Activated naive CD4-positive, alpha-beta T cell treated with anti-CD3 and anti-CD28 coated beads, Interleukin-2, amount 50 U/mL, for 16 hours (primary cell): ENCODE results near the gene G6PD.
A peak's percentile ranks its signal among the peaks of the same experiment; 100 is the strongest.
"Not testable (repeated sequence)": the region's sequence is repeated elsewhere in the genome, so short reads cannot be mapped to it uniquely, and the experiment has no call there.

Source experiments
- DNase-seq: peaks from one replicate; pipeline ENCODE4 v3.0.0-alpha.2; 2020

Gene G6PD

DNA sequence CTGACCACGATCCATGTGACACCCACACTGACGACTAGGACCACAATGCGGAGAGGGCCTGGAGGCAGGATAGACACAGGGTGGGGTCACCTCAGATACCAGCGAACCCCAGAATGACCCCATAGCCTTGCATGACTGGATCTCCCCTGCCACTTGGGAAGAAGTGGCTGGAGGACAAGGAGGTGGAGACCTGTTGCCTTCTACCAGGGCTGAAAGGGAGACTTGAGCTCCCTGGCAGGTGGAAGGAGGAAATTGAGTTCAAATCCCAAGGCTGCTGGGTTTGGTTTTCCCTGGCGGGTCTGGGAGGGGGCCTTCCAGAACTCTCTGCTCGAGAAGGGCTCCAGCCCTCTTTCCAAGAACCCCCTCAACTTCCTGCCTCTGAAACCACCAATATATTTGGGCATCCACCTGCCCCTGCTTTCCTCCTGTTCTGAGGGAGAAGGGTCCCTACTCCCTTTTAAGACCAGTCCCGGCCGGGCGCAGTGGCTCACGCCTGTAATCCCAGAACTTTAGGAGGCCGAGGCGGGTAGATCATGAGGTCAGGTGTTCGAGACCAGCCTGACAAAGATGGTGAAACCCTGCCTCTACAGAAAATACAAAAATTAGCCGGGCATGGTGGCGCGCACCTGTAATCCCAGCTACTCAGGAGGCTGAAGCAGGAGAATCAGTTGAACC lies 33.6 kb downstream of the G6PD start:
- DNase-seq, result no peak

- DNase-seq, result no peak
These were observed 34.9 kb downstream of the G6PD start for GRCh38 chrX:154511761-154512160.

DNA sequence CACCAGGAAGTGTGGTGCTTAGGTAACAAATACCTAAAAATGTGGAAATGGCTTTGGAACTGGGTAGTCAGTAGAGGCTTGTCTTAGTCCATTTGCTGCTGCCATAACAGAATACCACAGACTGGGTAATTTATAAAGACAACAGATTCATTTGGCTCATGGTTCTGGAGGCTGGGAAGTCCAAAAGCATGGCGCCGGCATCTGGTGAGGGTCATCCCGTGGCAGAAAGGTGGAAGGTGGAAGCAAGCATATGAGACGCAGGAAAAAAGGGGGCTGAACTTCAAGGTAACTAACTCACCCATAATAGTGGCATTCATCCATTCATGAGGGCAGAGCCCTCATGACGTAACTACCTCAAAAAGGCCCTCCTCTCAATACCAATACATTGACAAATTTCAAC lies 37.2 kb downstream of the G6PD start:
- no peak for DNase-seq

GRCh38 chrX:154508384-154508745 lies 38.3 kb downstream of the G6PD start:
- no peak for DNase-seq

GRCh38 chrX:154507673-154508383 lies 38.8 kb downstream of the G6PD start:
- no peak for DNase-seq

DNA sequence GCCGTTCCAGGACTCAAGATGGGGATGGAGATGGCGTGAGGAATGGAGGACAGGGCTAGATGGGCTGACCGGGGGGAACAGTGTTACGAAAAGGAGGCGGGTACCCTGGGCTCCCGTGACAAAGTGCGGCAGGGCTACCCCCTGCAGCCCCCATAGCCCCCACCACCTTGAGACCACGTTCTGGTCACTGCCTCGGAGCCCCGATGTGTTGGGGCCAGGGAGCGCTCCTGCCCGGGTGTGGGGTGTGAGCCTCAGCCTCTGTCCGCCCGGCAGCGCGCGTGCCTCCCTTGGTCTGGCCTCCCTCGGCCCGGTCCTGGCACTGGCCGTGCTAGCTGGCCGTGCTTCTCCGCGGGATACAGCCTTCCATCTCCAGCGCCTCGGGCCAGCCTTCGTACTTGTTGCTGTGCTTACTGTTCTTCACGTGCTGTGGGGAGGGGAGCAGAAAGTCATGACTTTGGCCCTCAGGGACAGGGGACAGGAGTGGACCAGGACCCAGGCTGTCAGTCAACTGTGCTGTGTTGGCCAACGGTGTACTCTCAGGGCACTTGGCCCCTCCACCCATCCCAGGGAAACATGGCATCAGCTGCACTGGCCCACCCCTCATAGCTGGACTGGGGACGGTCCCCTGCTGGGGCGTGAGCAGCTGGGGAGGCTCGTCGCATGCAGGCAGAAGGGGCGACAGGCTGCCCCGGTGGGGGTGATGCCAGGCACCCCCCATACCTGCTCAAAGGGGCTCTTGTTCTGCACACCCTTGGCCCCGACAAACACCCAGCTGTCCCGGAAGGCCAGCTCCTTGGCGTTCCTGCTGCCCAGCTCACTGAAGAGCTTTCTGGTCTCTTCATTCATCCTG lies 39.9 kb downstream of the G6PD start:
- no peak for DNase-seq

GRCh38 chrX:154505734-154506133 lies 40.9 kb downstream of the G6PD start:
- no peak for DNase-seq

GRCh38 chrX:154502989-154503388 lies 43.7 kb downstream of the G6PD start:
- DNase-seq, result no peak

- no peak for DNase-seq
These were observed 44.5 kb downstream of the G6PD start for GRCh38 chrX:154502098-154502497.

- not testable (repeated sequence) for DNase-seq
These were observed 45.2 kb downstream of the G6PD start for GRCh38 chrX:154501423-154501822.

- not testable (repeated sequence) for DNase-seq
These were observed 50.0 kb downstream of the G6PD start for GRCh38 chrX:154496591-154497137.

- no peak for DNase-seq
These were observed 51.1 kb downstream of the G6PD start for GRCh38 chrX:154495472-154495922.

GRCh38 chrX:154494715-154495114 lies 51.9 kb downstream of the G6PD start:
- no peak for DNase-seq

DNA sequence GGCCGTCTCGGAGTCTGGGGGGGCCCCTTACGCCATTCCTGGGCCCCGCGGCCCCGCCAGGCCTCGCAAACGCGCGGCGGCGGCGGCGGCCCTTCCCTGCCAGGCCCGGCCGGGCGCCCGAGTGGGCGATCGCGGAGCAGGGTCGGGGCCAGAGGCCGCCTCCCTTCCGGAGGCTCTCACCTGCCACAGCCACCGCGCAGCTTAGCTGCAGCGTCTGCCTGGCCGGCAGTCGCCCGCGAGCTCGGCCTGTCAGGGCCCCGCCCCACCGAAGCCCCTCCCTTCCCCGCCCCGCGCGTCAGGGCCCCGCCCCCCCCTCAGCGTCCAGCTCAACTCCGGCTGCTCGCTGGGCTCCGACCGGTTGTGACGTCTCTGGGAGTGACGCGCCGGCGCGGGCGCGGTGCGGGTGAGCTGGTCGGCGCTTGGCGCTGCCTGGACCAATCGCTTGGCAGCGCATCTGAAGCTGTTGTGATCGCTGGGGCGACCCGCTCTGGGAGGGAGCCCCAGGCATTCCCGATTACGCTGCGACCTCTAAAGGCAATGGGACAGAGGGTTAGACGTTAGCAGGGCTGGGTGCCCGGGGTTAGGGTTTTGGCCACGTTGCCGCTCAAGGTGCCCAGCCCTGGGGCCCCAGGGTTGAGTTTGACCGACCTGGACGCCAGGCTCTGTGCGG lies 56.1 kb downstream of the G6PD start, which contains the start of gene SLC10A3:
Gene SLC10A3 (minus strand): TSS at position 216 of the 670 bp plus-strand sequence. CDS start 1,689 bp downstream, outside the sequence.
- DNase-seq, result peak; percentile 87

DNA sequence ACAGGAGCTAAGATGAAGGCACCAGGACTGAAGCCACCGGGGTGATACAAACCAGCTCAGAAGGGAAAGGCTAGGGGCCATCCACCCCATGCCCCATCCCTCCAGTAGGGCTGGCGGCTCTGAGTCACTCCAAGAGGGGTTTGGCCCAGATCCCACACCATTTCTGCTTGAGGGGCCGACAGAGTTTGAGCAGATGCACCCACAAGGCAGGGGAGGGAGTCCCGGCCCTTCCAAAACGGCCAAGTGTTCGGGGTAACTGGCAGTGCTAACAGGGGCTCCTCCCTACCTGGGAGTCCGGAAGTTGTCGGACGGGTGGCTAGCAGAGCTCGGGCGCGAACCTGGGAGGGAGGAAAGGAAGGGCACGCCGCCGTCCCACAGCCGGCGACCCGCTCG lies 56.6 kb downstream of the G6PD start:
- DNase-seq, result peak; percentile 15

DNA sequence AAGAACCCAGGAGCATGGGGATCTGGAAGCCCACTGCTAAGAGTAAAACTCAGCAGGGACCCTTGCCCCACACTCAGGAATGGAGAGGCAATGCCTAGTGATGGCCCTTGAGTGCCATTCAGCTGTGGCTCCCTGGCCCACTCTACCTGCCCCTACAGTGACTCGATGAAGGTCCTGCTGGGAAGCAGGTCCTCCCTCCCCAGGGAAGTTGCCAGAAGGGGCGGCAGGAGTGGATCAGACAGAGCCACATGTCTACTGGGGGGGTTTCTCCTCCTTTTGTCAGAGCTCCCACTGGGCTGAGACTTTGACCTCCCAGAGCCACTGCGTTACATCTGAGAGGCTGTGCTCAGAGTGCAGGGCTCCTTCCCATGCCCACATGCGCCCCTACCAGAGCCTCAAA lies 57.5 kb downstream of the G6PD start:
- DNase-seq, result no peak

- no peak for DNase-seq
These were observed 58.1 kb downstream of the G6PD start for GRCh38 chrX:154488336-154489075.

DNA sequence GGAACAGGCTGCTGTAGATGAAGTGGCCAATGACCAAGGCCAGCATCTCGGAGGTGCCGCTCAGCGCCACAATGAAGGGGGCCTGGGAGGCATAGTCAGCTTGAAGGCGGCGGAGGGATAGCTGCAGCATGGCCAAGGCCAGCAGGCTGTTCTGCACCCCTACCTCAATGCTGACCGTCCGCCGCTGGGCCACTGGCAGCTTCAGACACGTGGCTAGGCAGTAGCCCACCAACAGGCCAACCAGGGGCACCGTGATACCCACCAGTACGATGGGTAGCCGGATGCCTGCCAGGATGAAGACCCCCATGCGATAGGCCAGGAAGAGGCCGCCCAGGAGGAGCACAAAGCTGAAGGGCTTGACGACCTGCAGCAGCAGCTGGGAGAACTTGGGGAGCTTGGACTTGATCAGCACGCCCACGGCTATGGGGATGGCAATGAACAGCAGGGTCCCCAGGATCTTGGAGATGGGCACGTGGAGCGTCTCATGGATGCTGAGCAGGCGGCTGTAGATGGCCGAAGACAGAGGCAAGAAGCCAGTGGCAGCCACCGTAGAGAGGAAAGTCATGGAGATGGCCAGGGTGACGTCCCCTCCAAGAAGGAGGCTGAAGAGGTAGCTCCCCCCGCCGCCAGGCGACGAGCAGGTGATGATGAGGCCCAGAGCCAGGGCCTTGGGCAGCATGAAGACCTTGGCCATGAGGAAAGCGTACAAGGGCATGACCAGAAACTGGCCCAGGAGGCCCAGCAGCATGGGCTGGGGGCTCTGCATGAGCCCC lies 58.9 kb downstream of the G6PD start:
- no peak for DNase-seq

- peak; percentile 56 for DNase-seq
These were observed 60.0 kb downstream of the G6PD start, which contains the start of gene UBL4A for GRCh38 chrX:154486396-154487207. TSS of gene UBL4A (minus strand) at chrX:154486615. CDS start at chrX:154486584, 31 bp downstream.

DNA sequence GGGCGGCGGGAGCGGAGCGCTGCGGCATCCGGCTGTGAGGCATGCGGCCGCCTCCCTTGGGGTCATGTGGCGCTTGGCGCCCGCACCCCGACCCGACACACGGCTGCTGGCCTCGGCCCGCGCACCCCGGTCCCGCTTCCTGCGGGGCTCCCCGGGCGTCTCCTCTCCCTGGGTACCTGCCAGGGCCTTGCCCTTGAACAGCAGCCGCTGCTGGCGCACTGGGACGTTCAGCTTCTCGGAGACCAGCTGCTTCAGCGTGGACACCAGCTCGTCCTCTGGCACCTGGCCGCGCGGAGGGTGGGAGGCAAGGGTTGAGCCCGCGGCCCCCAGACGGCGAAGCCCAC lies 60.6 kb downstream of the G6PD start:
- peak; percentile 25 for DNase-seq
